Natural killer cell treated with Interleukin-12 subunit alpha and Interleukin-12 subunit beta and Interleukin-15 and Interleukin-18, amount 100 ng/mL, for 72 hours (primary cell): ENCODE data around the gene RNF39. TPM values are rescaled to one million over a fixed set of nuclear protein-coding genes. Genes with fewer than 3 reads are reported as not detected.
"Not testable (repeated sequence)": the region's sequence is repeated elsewhere in the genome, so short reads cannot be mapped to it uniquely, and the experiment has no call there.

Experiments
- ATAC-seq, 2 donors: fragments of 150-1000 bp; cut with Tn5 transposase in 1 of 2; sonication (Bioruptor Pico), chemical (Tn5 transposase) in 1 of 2; 2 replicates each; pipeline ENCODE4 v1.10.0; 2021
- DNase-seq: peaks from one replicate; pipeline ENCODE4 v3.0.0; 2022; ENCODE audit warnings: low spot score
- H3K27ac Mint-ChIP-seq, 2 donors: 1 replicate in 1 of 2; 2 replicates in 1 of 2; pipeline ENCODE4 v1.8.0; 2022; ENCODE audit warnings: mixed read lengths in 2 of 2, mild to moderate bottlenecking in 1 of 2, moderate library complexity in 1 of 2
- H3K27me3 Mint-ChIP-seq, 2 donors: 1 replicate in 1 of 2; 2 replicates in 1 of 2; pipeline ENCODE4 v1.8.0; 2022; ENCODE audit warnings: mixed read lengths in 2 of 2
- H3K36me3 Mint-ChIP-seq: one replicate; pipeline ENCODE4 v1.8.0; 2022; ENCODE audit warnings: mixed read lengths
- H3K4me1 Mint-ChIP-seq, 2 donors: 1 replicate in 1 of 2; 2 replicates in 1 of 2; pipeline ENCODE4 v1.8.0; 2022; ENCODE audit warnings: low read depth in 2 of 2, mixed read lengths in 2 of 2, mild to moderate bottlenecking in 1 of 2
- H3K4me3 Mint-ChIP-seq: one replicate; pipeline ENCODE4 v1.8.0; 2022; ENCODE audit warnings: mixed read lengths
- H3K9me3 Mint-ChIP-seq: 2 replicates; pipeline ENCODE4 v1.8.0; 2022; ENCODE audit warnings: mixed read lengths
- total RNA-seq, 2 donors: library from RNA; stranded (reverse); gene quantifications; one replicate each; pipeline ENCODE4 v1.2.3, GENCODE V29; 2022

The RNF39 gene
- total RNA-seq, 2 donors from 2014 or later: not detected

- no peak for DNase-seq
- Mint-ChIP-seq H3K4me1 (no peaks in the 10 kb centered on the region), H3K27ac (no peak overlapping the region), H3K36me3 (peaks cover 9% of the 10 kb centered on the region), H3K9me3 (no peaks in the 10 kb centered on the region), H3K4me3 (no peak overlapping the region), H3K27me3 (no peaks in the 10 kb centered on the region)
- no peak for ATAC-seq
These were observed 44.2 kb downstream of the RNF39 start for GRCh38 chr6:30031381-30031780.

GRCh38 chr6:30029588-30029987, 46.0 kb downstream of the RNF39 start:
- Mint-ChIP-seq H3K27ac (no peak overlapping the region), H3K27me3 (no peaks in the 10 kb centered on the region), H3K4me3 (no peak overlapping the region), H3K36me3 (peaks cover 9% of the 10 kb centered on the region), H3K4me1 (no peaks in the 10 kb centered on the region), H3K9me3 (no peaks in the 10 kb centered on the region)
- DNase-seq: no peak
- ATAC-seq: no peak

DNA sequence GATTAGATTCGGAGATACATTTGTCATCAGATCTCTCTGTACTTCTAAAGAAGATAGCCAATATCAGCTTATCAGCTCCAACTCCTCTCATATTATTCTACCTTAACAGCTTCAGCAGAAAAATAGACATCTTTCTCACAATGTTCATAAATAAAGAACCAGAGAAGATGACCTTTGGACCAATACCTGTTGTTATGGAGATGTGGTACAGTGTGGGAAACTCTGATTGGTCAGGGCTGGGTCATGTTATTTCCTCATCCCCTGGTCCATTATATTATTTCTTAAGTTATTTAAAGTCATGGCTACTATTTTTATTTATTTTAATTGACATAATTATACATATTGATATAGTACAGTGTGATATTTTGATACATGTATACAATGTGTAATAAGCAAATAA, 50.4 kb downstream of the RNF39 start:
- Mint-ChIP-seq H3K27me3 (no peaks in the 10 kb centered on the region), H3K27ac (no peak overlapping the region), H3K4me1 (no peaks in the 10 kb centered on the region), H3K9me3 (no peaks in the 10 kb centered on the region), H3K4me3 (no peak overlapping the region), H3K36me3 (peaks cover 6% of the 10 kb centered on the region)
- ATAC-seq: no peak
- DNase-seq: no peak

GRCh38 chr6:30022712-30023111, 52.9 kb downstream of the RNF39 start:
- not testable (repeated sequence) for H3K27ac Mint-ChIP-seq, H3K36me3 Mint-ChIP-seq, H3K4me3 Mint-ChIP-seq, H3K27me3 Mint-ChIP-seq, H3K4me1 Mint-ChIP-seq, ATAC-seq, H3K9me3 Mint-ChIP-seq, DNase-seq

GRCh38 chr6:30022189-30022588, 53.4 kb downstream of the RNF39 start:
- H3K9me3 Mint-ChIP-seq: no peaks in the 10 kb centered on the region

GRCh38 chr6:30020626-30021025, 54.9 kb downstream of the RNF39 start:
- no peaks in the 10 kb centered on the region for H3K4me1 Mint-ChIP-seq
- no peaks in the 10 kb centered on the region for H3K9me3 Mint-ChIP-seq
- no peaks in the 10 kb centered on the region for H3K36me3 Mint-ChIP-seq
- H3K27me3 Mint-ChIP-seq: no peaks in the 10 kb centered on the region
- no peak overlapping the region for H3K4me3 Mint-ChIP-seq
- ATAC-seq (no peak), DNase-seq (no peak)
- H3K27ac Mint-ChIP-seq: no peak overlapping the region

More at GRCh38 chr6:30022189-30022588, 53.4 kb downstream of the RNF39 start:
- Mint-ChIP-seq H3K27ac (no peak overlapping the region), H3K27me3 (no peaks in the 10 kb centered on the region), H3K4me1 (no peaks in the 10 kb centered on the region), H3K4me3 (no peak overlapping the region), H3K36me3 (no peaks in the 10 kb centered on the region)
- no peak for DNase-seq
- ATAC-seq: no peak

Other genes starting within 250 kb of the RNF39 start
- gene HLA-G, start 247.9 kb downstream of the RNF39 start, total RNA-seq: 1 to 10 TPM; 2.8 to 3.3 TPM
- 1,000 to 10,000 TPM; 1,618 to 3,352 TPM for gene HLA-A, start 133.2 kb downstream of the RNF39 start, total RNA-seq
- 10 to 100 TPM; 41.5 to 58.1 TPM for gene POLR1H, start 14.5 kb downstream of the RNF39 start, total RNA-seq
- gene PPP1R11, start 8.6 kb downstream of the RNF39 start, total RNA-seq: 10 to 100 TPM; 50.3 to 82.0 TPM
- gene TRIM31, start 37.3 kb upstream of the RNF39 start, total RNA-seq: not detected
- not detected for gene TRIM40, start 60.4 kb upstream of the RNF39 start, total RNA-seq
- not detected for gene TRIM10, start 85.4 kb upstream of the RNF39 start, total RNA-seq
- gene TRIM15, start 87.8 kb upstream of the RNF39 start, total RNA-seq: under 1 TPM in 1 of 2 donors, not detected in 1; 0.20 TPM
- 10 to 100 TPM; 87.5 to 92.0 TPM for gene TRIM26, start 137.6 kb upstream of the RNF39 start, total RNA-seq